Stimulated activated CD4-positive, alpha-beta T cell treated with anti-CD3 and anti-CD28 coated beads, Interleukin-1b, Interleukin-23, amount 100 ng/mL, for 24 hours (primary cell): ENCODE results near the gene TMEM87B.
"Not testable (repeated sequence)": the region's sequence is repeated elsewhere in the genome, so short reads cannot be mapped to it uniquely, and the experiment has no call there.

Source experiments
- DNase-seq, 4 experiments: peaks; one replicate each; pipeline ENCODE4 v3.0.0-alpha.2; 2020; ENCODE audit warnings: low read depth in 4 of 4, low spot score in 1 of 4

TMEM87B gene

DNA sequence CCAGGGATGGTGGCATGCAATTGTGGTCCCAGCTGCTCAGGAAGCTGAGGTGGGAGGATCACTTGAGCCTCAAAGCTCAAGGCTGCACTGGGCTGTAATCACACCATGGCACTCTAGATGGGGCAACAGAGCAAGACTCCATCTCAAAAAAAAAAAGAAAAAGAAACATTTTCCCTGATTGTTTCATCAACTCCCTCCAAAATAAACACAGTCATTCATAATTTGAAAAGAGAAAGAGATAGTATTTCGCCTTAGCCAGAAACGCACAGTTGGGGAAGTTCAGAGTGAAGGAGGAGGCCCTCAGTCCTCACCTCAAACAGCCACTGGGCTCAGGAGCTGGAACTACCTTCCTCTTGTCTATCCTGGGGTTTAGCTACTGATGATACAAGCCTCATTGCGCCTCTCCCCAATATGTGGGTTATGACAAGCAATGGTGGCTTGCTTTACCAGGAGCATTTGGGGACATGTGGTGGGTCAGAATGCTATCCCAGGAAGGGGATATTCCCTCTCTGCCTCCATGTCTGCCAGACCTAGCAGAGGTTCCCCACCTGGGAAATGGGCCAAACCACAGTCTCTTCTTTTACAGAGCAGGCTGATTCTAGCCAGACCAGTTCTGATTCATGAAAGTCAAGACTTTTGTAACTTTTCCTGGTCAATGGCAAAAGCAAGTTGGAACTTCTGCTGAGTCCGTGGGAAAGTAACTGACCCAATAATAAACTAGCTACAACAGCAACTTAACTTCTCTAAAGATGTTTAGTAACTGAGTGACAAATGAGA lies 22.2 kb upstream of the TMEM87B start:
- DNase-seq = no peak

- no peak for DNase-seq
Measured at GRCh38 chr2:112033600-112033999, 21.5 kb upstream of the TMEM87B start.

GRCh38 chr2:112034924-112035323 lies 20.1 kb upstream of the TMEM87B start:
- no peak for DNase-seq

DNA sequence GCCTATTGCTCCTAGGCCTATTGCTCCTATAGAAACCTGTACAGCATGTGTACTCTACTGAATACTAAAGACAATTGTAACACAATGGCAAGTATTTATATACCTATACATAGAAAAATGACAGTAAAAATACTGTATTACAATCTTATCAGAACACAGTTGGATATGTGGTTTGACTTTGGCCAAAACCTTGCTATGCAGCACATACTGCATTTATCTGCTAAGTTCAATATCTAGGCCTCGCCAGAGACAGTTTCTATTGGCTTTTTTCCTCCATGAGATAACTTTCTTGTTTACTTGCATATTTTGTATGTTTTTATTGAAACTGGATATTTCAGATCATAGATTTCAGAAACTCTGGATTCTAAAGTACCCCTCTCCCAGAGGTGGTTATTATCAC lies 19.3 kb upstream of the TMEM87B start:
- DNase-seq = no peak

DNA sequence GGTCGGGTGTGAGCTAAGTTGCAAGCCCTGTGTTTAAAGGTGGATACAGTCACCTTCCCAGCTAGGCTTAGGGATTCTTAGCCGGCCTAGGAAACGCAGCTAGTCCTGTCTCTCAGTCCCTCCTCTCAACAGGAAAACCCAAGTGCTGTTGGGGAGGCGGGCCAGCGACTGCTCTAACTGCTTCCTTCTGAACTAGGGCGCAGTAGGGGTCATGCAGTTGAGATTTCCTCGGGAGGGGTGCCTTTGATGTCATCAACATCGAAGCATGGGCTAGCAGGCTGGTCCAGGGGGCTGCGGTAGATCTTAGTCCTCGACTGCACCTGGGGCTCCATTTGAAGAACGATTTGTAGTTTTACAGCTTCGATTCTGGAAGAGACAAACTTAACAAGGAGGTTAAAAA lies 15.5 kb upstream of the TMEM87B start:
- not testable (repeated sequence) for DNase-seq

DNA sequence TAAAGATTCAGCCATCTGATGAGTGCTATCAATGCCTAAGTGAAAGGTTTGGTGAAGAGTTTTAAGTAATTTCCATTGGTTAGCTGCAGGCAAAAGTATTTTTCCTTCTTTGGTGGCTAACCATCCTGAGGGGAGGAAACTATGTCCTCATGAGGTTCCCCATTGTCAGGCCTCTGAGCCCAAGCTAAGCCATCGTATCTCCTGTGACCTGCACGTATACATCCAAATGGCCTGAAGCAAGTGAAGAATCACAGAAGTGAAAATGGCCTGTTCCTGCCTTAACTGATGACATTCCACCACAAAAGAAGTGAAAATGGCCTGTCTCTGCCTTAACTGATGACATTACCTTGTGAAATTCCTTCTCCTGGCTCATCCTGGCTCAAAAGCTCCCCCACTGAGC lies 15.0 kb upstream of the TMEM87B start:
- DNase-seq = not testable (repeated sequence)

GRCh38 chr2:112041460-112041859 lies 13.6 kb upstream of the TMEM87B start:
- DNase-seq = not testable (repeated sequence)

GRCh38 chr2:112045446-112046014 lies 9.5 kb upstream of the TMEM87B start:
- no peak for DNase-seq

DNA sequence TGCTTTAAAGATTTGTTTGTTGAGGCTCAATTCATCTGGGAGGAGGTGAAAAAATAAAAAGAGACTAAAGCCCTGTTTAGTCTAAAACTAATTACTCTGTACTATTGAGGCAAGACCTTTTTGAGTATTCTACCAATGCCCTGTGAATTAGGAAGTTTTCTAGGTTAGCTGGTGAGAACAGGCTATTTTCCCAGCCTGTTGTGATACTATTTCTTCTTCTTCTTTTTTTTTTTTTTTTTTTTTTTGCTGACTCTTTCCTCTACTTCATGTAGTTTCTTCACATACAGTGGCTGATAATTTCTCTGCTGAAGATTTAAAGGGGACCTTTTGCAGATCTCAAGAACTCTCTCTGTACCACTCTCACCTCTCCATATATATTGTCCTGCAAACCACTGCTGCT lies 8.8 kb upstream of the TMEM87B start:
- DNase-seq = no peak

DNA sequence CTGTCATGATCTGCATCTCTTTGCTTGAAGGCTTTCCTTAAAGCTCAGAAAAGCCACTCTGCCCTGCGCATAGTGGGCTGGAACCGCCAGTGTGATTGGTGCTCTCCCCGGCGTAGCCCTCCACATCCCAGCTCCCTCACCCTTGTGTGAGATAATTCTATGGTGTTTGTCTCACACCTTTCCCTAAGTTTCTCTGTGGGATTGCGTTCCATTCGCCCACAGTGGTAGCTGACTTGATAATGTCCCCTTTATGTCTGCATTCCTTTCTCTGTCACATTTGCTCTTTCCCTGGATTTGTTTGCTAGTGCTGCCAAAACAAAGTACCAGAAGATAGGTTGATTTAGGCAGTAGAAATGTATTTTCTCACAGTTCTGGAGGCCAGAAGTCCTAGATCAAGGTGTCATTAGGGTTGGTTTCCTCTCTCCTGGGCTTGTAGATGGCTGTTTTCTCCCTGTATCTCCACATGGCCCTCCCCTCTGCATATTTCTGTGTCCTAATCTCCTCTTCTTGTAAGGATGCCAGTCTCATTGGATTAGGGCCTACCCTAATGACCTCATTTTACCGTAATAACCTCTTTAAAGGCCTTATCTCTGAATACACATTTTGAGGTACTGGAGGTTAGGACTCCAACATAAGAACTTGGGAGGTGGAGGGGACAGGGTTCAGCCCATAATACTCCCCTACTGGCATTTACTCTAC lies 7.4 kb upstream of the TMEM87B start:
- no peak for DNase-seq

- DNase-seq = no peak
Measured at GRCh38 chr2:112048236-112048592, 6.9 kb upstream of the TMEM87B start.

- no peak for DNase-seq
Measured at GRCh38 chr2:112048887-112049286, 6.2 kb upstream of the TMEM87B start.

- DNase-seq = no peak
Measured at GRCh38 chr2:112050316-112050715, 4.8 kb upstream of the TMEM87B start.

DNA sequence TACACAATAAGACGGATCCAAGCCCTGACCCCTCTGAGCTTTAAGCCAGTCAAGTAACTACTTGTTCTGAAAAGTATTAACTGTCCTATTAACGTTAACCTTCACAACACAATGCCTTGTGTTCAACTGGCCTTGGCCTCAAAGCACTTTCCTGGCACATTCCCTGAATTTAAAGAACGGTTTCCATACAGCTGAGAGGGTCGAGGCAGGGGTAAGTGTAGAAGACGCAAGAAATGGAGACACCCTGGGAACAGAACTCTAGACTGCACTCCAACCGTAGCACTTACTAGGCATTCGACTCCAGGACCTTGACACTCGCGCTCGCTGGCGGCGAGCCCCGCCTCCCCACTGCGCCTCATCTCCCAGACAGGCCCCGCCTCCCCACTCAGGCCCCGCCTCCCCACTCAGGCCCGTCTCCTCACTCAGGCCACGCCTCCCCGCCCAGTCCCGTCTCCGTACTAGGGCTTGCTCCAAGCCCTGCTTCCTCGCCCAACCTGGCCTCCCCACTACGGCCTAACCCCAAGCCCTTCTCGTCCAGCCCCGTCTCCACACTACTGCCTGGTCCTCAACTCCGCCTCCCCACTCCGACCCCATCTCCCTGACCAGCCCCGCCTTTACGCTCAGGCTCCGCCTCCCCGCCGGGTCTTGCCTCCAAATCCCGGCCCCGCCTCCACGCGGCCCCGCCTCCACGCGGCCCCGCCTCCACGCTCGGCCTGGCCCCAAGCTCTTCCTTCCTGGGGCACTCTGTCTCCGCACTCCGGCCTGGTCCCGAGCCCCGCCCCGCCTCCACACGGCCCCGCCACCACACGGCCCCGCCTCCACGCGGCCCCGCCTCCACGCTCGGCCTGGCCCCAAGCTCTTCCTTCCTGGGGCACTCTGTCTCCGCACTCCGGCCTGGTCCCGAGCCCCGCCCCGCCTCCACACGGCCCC lies 887 bp upstream of the TMEM87B start:
- DNase-seq = peak; percentile 95 to 97 (median 96)

DNA sequence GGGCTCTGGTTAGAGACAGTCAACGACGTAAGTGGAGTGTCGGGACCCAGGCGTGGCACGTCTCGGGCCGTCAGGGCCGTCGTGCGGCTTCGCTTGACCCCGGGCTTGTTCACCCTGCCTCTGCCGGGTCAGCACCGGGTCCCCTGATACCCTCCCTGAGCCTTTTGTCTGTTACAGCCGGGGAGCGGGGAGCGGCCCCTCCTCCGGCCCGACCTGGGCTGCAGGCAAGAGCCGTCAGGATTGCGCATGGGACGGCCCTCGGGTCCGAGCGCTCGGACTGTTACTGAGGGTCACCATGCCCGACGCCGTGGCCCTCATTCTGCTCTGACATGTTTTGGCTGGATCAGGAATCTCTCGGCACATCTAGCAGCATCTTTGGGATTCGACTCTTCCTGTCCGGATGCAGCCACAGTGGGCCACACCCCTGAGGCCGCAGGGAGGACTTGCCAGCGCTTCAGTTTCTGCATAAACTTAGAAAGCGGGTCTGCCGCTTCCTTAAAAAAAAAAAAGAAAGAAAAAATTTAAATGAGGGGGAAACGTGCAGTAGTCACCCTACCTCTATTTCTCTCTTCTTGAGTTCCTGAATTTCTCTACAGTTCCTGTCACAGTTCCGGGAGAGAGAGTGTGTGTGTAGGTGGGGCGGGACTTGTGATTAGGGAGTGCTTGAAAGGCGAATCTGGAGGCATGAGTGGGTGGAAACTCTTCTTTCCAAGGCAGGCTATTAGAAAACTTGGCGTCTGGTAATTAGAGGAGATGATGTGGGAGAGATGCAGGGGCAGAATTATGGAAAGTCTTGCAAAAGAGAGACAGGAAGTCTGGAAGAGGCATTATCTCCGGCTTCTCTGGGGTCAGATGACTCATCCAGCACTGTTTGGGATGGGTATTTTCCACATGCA lies 909 bp downstream of the TMEM87B start:
- DNase-seq = no peak

GRCh38 chr2:112056626-112056987 lies 1.5 kb downstream of the TMEM87B start:
- DNase-seq = no peak

DNA sequence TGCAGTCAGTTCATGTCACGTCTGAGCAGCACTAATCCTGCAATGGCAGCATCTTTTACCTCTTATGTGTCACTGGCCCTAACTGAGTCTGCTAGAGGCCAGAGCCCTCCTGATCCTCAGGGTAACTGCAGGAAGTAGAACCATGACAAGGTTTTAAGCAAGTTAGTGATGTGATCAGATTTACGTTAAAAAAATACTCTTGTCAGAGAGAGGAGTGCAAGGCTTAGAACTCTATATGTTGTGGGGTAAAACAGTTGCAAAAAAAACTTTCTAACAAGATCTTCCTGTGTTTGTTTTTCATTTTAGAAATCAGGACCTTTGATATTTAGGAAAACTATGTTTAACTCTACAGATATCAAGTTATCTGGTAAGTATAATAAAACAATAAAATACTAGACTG lies 4.6 kb downstream of the TMEM87B start:
- DNase-seq = no peak

DNA sequence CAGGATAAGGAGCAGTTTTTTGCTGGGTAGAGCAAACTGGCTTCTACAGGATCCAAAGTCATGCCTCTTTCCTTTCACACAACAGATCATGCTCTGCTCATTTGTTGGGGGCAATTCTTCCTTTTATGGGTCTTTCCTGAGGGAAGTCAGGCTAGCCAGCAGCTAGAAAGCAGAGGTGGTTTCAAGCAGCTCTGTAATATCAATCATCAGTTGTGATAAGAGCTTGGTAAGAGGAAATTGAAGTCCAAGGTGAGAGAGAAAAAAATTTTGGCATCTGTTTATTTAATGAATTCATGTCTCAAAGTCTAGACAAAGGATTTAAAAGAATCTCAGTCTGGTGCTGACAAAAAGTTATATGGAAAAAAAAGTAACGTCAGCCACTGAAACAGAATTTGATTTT lies 6.2 kb downstream of the TMEM87B start:
- DNase-seq = no peak

DNA sequence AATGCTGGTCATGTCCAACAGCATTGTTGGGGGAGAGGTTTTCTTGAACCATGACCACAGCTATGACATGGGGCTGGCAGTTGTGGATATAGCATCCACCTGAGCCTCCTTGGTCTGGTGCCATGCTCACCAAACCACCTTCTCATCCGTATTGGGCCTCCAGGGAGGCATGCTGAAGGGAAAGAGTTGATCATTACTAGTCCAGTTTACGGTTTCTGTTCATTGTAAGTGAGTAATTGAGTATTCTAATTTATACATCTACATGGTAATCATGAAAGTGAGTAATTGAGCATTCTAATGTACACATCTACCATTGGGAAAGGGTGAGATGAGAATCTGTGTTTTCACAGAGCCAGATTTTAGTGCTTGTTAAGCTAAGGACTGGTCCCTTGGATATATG lies 6.8 kb downstream of the TMEM87B start:
- DNase-seq = no peak

DNA sequence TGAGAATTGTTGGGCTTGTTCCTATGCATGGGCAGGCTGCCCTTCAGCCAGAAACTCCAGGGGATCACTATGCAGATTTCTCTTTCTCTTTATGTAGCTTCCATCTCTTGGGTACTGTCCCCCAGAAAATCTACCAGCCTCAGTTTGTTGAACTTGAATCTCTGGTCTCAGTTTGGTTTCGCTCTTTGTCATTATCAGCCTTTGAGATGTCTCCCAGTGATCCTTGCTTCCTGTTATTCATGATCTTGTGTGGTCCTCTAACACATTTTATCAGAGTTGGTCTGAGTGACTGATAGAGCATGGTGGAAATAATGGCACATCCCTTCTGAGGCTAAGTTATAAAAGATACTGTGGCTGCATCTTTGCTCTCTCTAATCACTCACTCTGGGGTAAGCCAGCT lies 7.8 kb downstream of the TMEM87B start:
- no peak for DNase-seq
